IMR-90 (cell line): ENCODE data around the gene GPR39. TPM values are rescaled to one million over a fixed set of nuclear protein-coding genes. Genes with fewer than 3 reads are reported as not detected.

Experiments used
- ATAC-seq: fragments of 200-7000 bp; cut with Tn5 transposase; 2 replicates; pipeline ENCODE4 v1.9.1; 2020; ENCODE audit warnings: low read depth, mild to moderate bottlenecking, moderate library complexity
- BruUV-seq: library from RNA; stranded (reverse); fragments of 400-500 nt; replicated peaks from 2 replicates; lab custom pipeline; 2021; lab: Mats Ljungman, UMichigan
- CTCF ChIA-PET: fragments of 300-600 bp; formaldehyde crosslinking; extraction: SDS; loops from one replicate; lab custom pipeline; 2021; ENCODE audit warnings: antibody characterized with exemption; lab: Yijun Ruan, JAX
- POLR2A ChIA-PET: fragments of 300-600 bp; sonication (Branson Sonifier 250); formaldehyde crosslinking; loops from one replicate; lab custom pipeline; 2022; ENCODE audit warnings: antibody characterized with exemption; ENCODE audit not compliant: unreplicated experiment; lab: Charles Lee
- DNase-seq: peaks from one replicate; pipeline ENCODE4 v3.0.0; 2013
- H2AFZ ChIP-seq: replicated peaks from 2 replicates; pipeline ENCODE3; 2013; ENCODE audit warnings: low read length, mild to moderate bottlenecking; ENCODE audit not compliant: poor library complexity
- H2AK5ac ChIP-seq: 2 replicates; pipeline ENCODE4 v1.6.1; 2013; ENCODE audit warnings: low read depth, low read length, inconsistent platforms
- H2AK9ac ChIP-seq: replicated peaks from 2 replicates; pipeline ENCODE3; 2013; ENCODE audit warnings: mild to moderate bottlenecking, low read depth, low read length, moderate library complexity; ENCODE audit not compliant: poor library complexity
- H2BK120ac ChIP-seq: 2 replicates; pipeline ENCODE4 v1.6.1; 2013; ENCODE audit warnings: low read depth, low read length, inconsistent platforms
- H2BK15ac ChIP-seq: 3 replicates; pipeline ENCODE4 v1.6.1; 2013; ENCODE audit warnings: low read depth, low read length, inconsistent platforms
- H2BK20ac ChIP-seq: 2 replicates; pipeline ENCODE4 v1.6.1; 2013; ENCODE audit warnings: low read depth, mild to moderate bottlenecking, inconsistent platforms, low read length, moderate library complexity
- H2BK5ac ChIP-seq: 2 replicates; pipeline ENCODE4 v1.6.1; 2013; ENCODE audit warnings: mild to moderate bottlenecking, low read depth, low read length, inconsistent platforms; ENCODE audit not compliant: poor library complexity, severe bottlenecking
- H3K14ac ChIP-seq: replicated peaks from 2 replicates; pipeline ENCODE4 v1.6.1; 2013; ENCODE audit warnings: low read depth, low read length, inconsistent platforms
- H3K18ac ChIP-seq: 2 replicates; pipeline ENCODE4 v1.6.1; 2013; ENCODE audit warnings: low read depth, low read length, control low read depth
- H3K23ac ChIP-seq: 2 replicates; pipeline ENCODE4 v1.6.1; 2013; ENCODE audit warnings: low read depth, low read length, inconsistent platforms
- H3K27ac ChIP-seq: 2 replicates; pipeline ENCODE4 v1.5.1; 2013; ENCODE audit warnings: mild to moderate bottlenecking, control low read depth, low read length; ENCODE audit not compliant: insufficient read depth
- H3K27me3 ChIP-seq: 2 replicates; pipeline ENCODE4 v1.6.1; 2013; ENCODE audit warnings: low read length; ENCODE audit not compliant: control insufficient read depth, insufficient read depth
- H3K36me3 ChIP-seq: 2 replicates; pipeline ENCODE4 v1.6.1; 2013; ENCODE audit warnings: low read length, mixed read lengths; ENCODE audit not compliant: control insufficient read depth, insufficient read depth
- H3K4ac ChIP-seq: 2 replicates; pipeline ENCODE4 v1.6.1; 2013; ENCODE audit warnings: low read depth, low read length, inconsistent platforms
- H3K4me1 ChIP-seq: 2 replicates; pipeline ENCODE4 v1.6.1; 2013; ENCODE audit warnings: low read length, mixed read lengths; ENCODE audit not compliant: control insufficient read depth, insufficient read depth
- H3K4me2 ChIP-seq: 2 replicates; pipeline ENCODE4 v1.6.1; 2013; ENCODE audit warnings: low read depth, mild to moderate bottlenecking, control low read depth, low read length, moderate library complexity
- H3K4me3 ChIP-seq: 2 replicates; pipeline ENCODE4 v1.5.1; 2013; ENCODE audit warnings: low read depth, mild to moderate bottlenecking, control low read depth, low read length, moderate library complexity; ENCODE audit not compliant: insufficient read depth
- H3K56ac ChIP-seq: 2 replicates; pipeline ENCODE4 v1.6.1; 2013; ENCODE audit warnings: low read length, inconsistent platforms; ENCODE audit not compliant: insufficient read depth; ENCODE audit errors: extremely low read depth
- H3K79me1 ChIP-seq, 2 experiments: 2 replicates each; pipeline ENCODE4 v1.6.1; 2013; ENCODE audit warnings: low read length in 2 of 2, inconsistent platforms in 1 of 2, low read depth in 1 of 2
- H3K9ac ChIP-seq: 2 replicates; pipeline ENCODE4 v1.6.1; 2013; ENCODE audit warnings: low read depth, low read length, control low read depth
- H3K9me1 ChIP-seq: 2 replicates; pipeline ENCODE4 v1.6.1; 2013; ENCODE audit warnings: low read length, inconsistent platforms; ENCODE audit not compliant: insufficient read depth
- H3K9me3 ChIP-seq: 2 replicates; pipeline ENCODE4 v1.6.1; 2013; ENCODE audit warnings: low read length; ENCODE audit not compliant: control insufficient read depth, insufficient read depth
- H4K20me1 ChIP-seq: 2 replicates; pipeline ENCODE4 v1.6.1; 2013; ENCODE audit warnings: low read length, inconsistent platforms; ENCODE audit not compliant: insufficient read depth
- H4K5ac ChIP-seq: 2 replicates; pipeline ENCODE4 v1.6.1; 2013; ENCODE audit warnings: mild to moderate bottlenecking, low read depth, low read length, control low read depth
- H4K8ac ChIP-seq, 2 experiments: 2 replicates each; pipeline ENCODE4 v1.6.1; 2013; ENCODE audit warnings: low read depth in 2 of 2, low read length in 2 of 2, control low read depth in 1 of 2, inconsistent platforms in 1 of 2
- H4K91ac ChIP-seq: 2 replicates; pipeline ENCODE4 v1.6.1; 2013; ENCODE audit warnings: low read depth, low read length, inconsistent platforms; ENCODE audit not compliant: insufficient read depth
- BHLHE40 ChIP-seq: fragments of 150-350 bp; IDR thresholded peaks from 2 replicates; pipeline ENCODE4 v1.6.1; 2016; ENCODE audit warnings: mild to moderate bottlenecking, low read depth, low read length
- CEBPB ChIP-seq: IDR thresholded peaks from 2 replicates; pipeline ENCODE4 v1.6.1; 2012; ENCODE audit warnings: low read depth, low read length, improper control_type of control experiment
- CHD1 ChIP-seq: IDR thresholded peaks from 2 replicates; pipeline ENCODE4 v1.6.1; 2012; ENCODE audit warnings: low read depth, low read length, improper control_type of control experiment
- FOS ChIP-seq: fragments of 150-350 bp; IDR thresholded peaks from 2 replicates; pipeline ENCODE4 v1.6.1; 2016; ENCODE audit warnings: low read depth, low read length
- MAFK ChIP-seq: IDR thresholded peaks from 2 replicates; pipeline ENCODE4 v1.6.1; 2012; ENCODE audit warnings: low read depth, low read length, improper control_type of control experiment
- MAZ ChIP-seq: IDR thresholded peaks from 2 replicates; pipeline ENCODE4 v1.6.1; 2012; ENCODE audit warnings: low read depth, mild to moderate bottlenecking, low read length, improper control_type of control experiment, moderate library complexity, borderline replicate concordance
- MXI1 ChIP-seq: IDR thresholded peaks from 2 replicates; pipeline ENCODE4 v1.6.1; 2012; ENCODE audit warnings: low read depth, mild to moderate bottlenecking, low read length, moderate library complexity, borderline replicate concordance
- NFE2L2 ChIP-seq: fragments of 150-350 bp; IDR thresholded peaks from 2 replicates; pipeline ENCODE4 v1.6.1; 2016; ENCODE audit warnings: low read depth, mild to moderate bottlenecking, low read length
- POLR2A ChIP-seq: IDR thresholded peaks from 2 replicates; pipeline ENCODE4 v1.6.1; 2012; ENCODE audit warnings: mild to moderate bottlenecking, low read depth, low read length
- RAD21 ChIP-seq: IDR thresholded peaks from 2 replicates; pipeline ENCODE4 v1.6.1; 2012; ENCODE audit warnings: low read length, improper control_type of control experiment
- RCOR1 ChIP-seq: IDR thresholded peaks from 2 replicates; pipeline ENCODE4 v1.6.1; 2012; ENCODE audit warnings: mild to moderate bottlenecking, low read length, improper control_type of control experiment; ENCODE audit not compliant: insufficient replicate concordance
- RFX5 ChIP-seq: IDR thresholded peaks from 2 replicates; pipeline ENCODE4 v1.8.0; 2012; ENCODE audit warnings: low read depth, mild to moderate bottlenecking, low read length, moderate library complexity
- SMC3 ChIP-seq: fragments of 150-350 bp; IDR thresholded peaks from 2 replicates; pipeline ENCODE4 v1.6.1; 2016; ENCODE audit warnings: low read depth, mild to moderate bottlenecking, antibody characterized with exemption, low read length, moderate library complexity
- WGBS, 2 experiments: methylation state at CpG; one replicate each; pipeline versions ENCODE4 v1.1.5 to v1.1.7; 2013; ENCODE audit warnings: missing lambda C conversion rate in 2 of 2; ENCODE audit not compliant: insufficient read length in 1 of 2; ENCODE audit errors: extremely low coverage in 2 of 2; 5-methylcytosine and 5-hydroxymethylcytosine counted together
- dilution Hi-C: fragments of 300-500 bp; cut with HindIII; formaldehyde crosslinking; loops from one replicate; pipeline ENCODE4 v1.14.3; 2018; ENCODE audit warnings: low sequenced_read_pairs; ENCODE audit not compliant: unreplicated experiment
- in situ Hi-C: fragments of 300-500 bp; cut with MboI; formaldehyde crosslinking; loops from 3 replicates; pipeline ENCODE4 v1.14.3; 2019; ENCODE audit warnings: low sequenced_read_pairs, inconsistent platforms, mixed read lengths
- intact Hi-C: fragments of 100-400 bp; cut with micrococcal nuclease; formaldehyde crosslinking; loops from 2 replicates; pipeline ENCODE4 v1.10.0; 2022
- polyA plus RNA-seq, 3 experiments: library from polyadenylated mRNA; depleted of rRNA; stranded (reverse); fragments of >200 nt; gene quantifications; 2 replicates each; pipeline ENCODE4 v1.2.3, GENCODE V29; 2012; ENCODE audit warnings: low replicate concordance in 1 of 3
- total RNA-seq: library from RNA; depleted of rRNA; stranded (reverse); fragments of >200 nt; gene quantifications from 2 replicates; pipeline ENCODE4 v1.2.3, GENCODE V29; 2012
- TF ChIP-seq, protein P1 (sequence below): conservative IDR thresholded peaks from 2 replicates; pipeline ENCODE4 v1.5.1; 2012; ENCODE audit warnings: mild to moderate bottlenecking, low read depth, low read length, improper control_type of control experiment
- TF ChIP-seq, protein P2 (sequence below): fragments of 150-350 bp; IDR thresholded peaks from 2 replicates; pipeline ENCODE4 v1.6.1; 2016; ENCODE audit warnings: low read depth, mild to moderate bottlenecking, low read length, moderate library complexity, borderline replicate concordance
- TF ChIP-seq, protein P3 (sequence below): fragments of 150-350 bp; IDR thresholded peaks from 2 replicates; pipeline ENCODE4 v1.6.1; 2017; ENCODE audit warnings: mild to moderate bottlenecking, antibody characterized with exemption, low read length, low read depth

Gene GPR39
- total and polyA plus RNA-seq, 2 of the 4 experiments (the other 2 are of a cell fraction) = 4.4 to 9.0 TPM

DNA sequence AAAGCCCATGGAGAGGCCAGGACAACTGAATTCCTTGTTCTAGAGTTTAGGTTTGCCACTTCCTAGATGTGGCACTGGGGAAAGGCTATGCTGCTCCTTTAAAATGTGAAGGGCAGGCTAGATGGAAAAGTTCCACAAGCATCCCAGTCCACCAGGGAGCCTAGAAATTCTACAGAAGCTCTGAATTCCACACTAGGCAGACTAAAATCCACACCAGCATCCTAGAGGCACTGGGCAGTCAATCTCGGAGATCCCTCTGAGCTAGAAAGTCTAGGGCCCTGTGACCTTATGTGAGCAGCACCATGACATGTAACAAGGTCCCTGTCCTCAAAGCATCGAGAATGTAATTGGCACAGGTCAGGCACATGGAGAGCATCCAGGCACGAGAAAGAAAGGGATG lies 181.9 kb downstream of the GPR39 start:
- Histone ChIP-seq H3K23ac (no peak overlapping the region), H2BK5ac (no peak overlapping the region), H2AK5ac (no peak overlapping the region), H3K36me3 (no peaks in the 10 kb centered on the region), H3K4me1 (no peaks in the 10 kb centered on the region), H4K8ac (no peak overlapping the region), H3K9ac (no peak overlapping the region), H2AFZ (no peak overlapping the region), H3K27me3 (peaks cover 22% of the 10 kb centered on the region), H2BK15ac (no peak overlapping the region), H2BK120ac (no peak overlapping the region), H2BK20ac (no peak overlapping the region), H3K79me1 (no peaks in the 10 kb centered on the region), H3K4me2 (no peak overlapping the region), H4K5ac (no peak overlapping the region), H3K56ac (no peak overlapping the region), H3K4ac (no peak overlapping the region), H4K91ac (no peak overlapping the region), H3K14ac (no peak overlapping the region), H4K20me1 (no peaks in the 10 kb centered on the region), H3K4me3 (no peak overlapping the region), H3K18ac (no peak overlapping the region), H3K9me1 (no peaks in the 10 kb centered on the region), H2AK9ac (no peak overlapping the region), H3K27ac (no peak overlapping the region), H3K9me3 (peaks cover 4% of the 10 kb centered on the region; the same call in 1 of the 2 replicates)
- BruUV-seq = no TSS peak
- DNase-seq (no peak), ATAC-seq (no peak)
- dilution Hi-C loops = no loop called here
- ChIA-PET CTCF (no interaction called here), POLR2A (no interaction called here)
- no peak for TF ChIP-seq MXI1
- no peak for TF ChIP-seq CEBPB
- no peak for TF ChIP-seq RAD21
- TF ChIP-seq, protein P1, sequence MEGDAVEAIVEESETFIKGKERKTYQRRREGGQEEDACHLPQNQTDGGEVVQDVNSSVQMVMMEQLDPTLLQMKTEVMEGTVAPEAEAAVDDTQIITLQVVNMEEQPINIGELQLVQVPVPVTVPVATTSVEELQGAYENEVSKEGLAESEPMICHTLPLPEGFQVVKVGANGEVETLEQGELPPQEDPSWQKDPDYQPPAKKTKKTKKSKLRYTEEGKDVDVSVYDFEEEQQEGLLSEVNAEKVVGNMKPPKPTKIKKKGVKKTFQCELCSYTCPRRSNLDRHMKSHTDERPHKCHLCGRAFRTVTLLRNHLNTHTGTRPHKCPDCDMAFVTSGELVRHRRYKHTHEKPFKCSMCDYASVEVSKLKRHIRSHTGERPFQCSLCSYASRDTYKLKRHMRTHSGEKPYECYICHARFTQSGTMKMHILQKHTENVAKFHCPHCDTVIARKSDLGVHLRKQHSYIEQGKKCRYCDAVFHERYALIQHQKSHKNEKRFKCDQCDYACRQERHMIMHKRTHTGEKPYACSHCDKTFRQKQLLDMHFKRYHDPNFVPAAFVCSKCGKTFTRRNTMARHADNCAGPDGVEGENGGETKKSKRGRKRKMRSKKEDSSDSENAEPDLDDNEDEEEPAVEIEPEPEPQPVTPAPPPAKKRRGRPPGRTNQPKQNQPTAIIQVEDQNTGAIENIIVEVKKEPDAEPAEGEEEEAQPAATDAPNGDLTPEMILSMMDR = no peak
- TF ChIP-seq POLR2A = no peak
- TF ChIP-seq RCOR1 = no peak
- TF ChIP-seq FOS = no peak
- TF ChIP-seq SMC3 = no peak
- no peak for TF ChIP-seq MAFK
- TF ChIP-seq CHD1 = no peak
- no peak for TF ChIP-seq MAZ
- TF ChIP-seq BHLHE40 = no peak
- TF ChIP-seq, protein P2, sequence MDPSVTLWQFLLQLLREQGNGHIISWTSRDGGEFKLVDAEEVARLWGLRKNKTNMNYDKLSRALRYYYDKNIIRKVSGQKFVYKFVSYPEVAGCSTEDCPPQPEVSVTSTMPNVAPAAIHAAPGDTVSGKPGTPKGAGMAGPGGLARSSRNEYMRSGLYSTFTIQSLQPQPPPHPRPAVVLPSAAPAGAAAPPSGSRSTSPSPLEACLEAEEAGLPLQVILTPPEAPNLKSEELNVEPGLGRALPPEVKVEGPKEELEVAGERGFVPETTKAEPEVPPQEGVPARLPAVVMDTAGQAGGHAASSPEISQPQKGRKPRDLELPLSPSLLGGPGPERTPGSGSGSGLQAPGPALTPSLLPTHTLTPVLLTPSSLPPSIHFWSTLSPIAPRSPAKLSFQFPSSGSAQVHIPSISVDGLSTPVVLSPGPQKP = no peak
- TF ChIP-seq NFE2L2 = no peak
- TF ChIP-seq, protein P3, sequence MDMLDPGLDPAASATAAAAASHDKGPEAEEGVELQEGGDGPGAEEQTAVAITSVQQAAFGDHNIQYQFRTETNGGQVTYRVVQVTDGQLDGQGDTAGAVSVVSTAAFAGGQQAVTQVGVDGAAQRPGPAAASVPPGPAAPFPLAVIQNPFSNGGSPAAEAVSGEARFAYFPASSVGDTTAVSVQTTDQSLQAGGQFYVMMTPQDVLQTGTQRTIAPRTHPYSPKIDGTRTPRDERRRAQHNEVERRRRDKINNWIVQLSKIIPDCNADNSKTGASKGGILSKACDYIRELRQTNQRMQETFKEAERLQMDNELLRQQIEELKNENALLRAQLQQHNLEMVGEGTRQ = no peak
- TF ChIP-seq RFX5 = no peak
- in situ Hi-C loops = no loop called here
- 60% methylated on average over 1 of the region's 3 CpGs; no CpG with 5 or more reads in 1 of the 2 experiments for WGBS, 2 experiments
- intact Hi-C loops = no loop called here
